Adipose tissue (tissue), 3 donors: Measurements from ENCODE around the gene PBX4. TPM values are rescaled to one million over a fixed set of nuclear protein-coding genes. Genes with fewer than 3 reads are reported as not detected.

ENCODE experiments used
- H3K27ac ChIP-seq: one replicate; pipeline ENCODE4 v1.5.1; 2013; ENCODE audit warnings: low read depth, low read length
- WGBS, 3 donors: extraction: QIAGEN DNeasy Blood & Tissue Kit; methylation state at CpG; one replicate each; pipeline ENCODE4 v1.1.7; 2013; 5-methylcytosine and 5-hydroxymethylcytosine counted together
- polyA plus RNA-seq, 3 donors: library from polyadenylated mRNA; stranded (reverse); fragments of 200-250 nt; gene quantifications; one replicate each; pipeline ENCODE4 v1.2.3, GENCODE V29; 2013
- donor health status: healthy with polysubstance abuse.
- donor health status: Bipolar disorder and iron deficiency.
- donor health status: healthy.

The PBX4 gene
- polyA plus RNA-seq, 3 donors: 0.34 to 1.6 (median 0.86) TPM

DNA sequence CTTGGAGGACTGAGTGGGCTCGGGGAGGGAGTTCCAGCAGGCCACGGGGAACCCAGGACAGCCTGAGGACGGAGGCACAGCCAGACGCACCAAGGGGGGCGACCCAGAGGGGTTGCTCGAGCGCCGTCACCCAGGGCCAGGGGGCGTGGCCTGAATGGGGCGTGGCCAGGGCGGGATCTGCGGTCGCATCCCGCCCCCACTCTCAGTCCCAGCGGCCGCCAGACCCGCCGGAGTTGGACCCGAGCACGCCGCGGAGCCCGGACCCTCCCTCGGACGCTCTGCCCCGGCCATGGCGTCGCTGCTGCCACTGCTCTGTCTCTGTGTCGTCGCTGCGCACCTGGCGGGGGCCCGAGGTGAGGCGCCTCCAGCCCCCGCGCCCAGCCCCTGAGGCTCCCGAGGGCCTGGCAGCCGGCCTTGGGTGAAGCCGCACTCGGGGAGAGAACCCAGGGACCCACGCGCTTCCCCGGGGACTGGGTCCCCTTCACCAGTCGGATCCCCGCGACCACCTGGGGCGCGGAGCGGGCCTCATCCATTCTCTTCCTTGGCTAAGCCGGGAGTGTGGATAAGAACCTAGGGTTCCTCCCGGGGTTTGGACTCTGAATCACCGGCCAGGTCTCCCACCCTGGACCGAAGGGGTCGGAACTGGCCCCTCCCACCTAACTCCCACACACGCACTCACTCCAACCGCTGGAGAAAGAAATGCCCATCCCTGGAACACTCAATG, 80.3 kb downstream of the PBX4 start, which contains the start of gene CILP2:
CILP2 (plus strand) TSS at position 205 of the 724 bp plus-strand sequence; CDS start at position 290, 85 bp downstream.
- H3K27ac ChIP-seq: no peak within 1 kb of the TSS
- WGBS, 3 donors: 3 to 5% (median 3%) methylated on average over 51 to 56 of the region's 56 CpGs

GRCh38 chr19:19537075-19538048, 81.1 kb downstream of the PBX4 start:
- no peak overlapping the region for H3K27ac ChIP-seq
- 30 to 46% (median 36%) methylated on average over 28 to 59 of the region's 59 CpGs for WGBS, 3 donors

DNA sequence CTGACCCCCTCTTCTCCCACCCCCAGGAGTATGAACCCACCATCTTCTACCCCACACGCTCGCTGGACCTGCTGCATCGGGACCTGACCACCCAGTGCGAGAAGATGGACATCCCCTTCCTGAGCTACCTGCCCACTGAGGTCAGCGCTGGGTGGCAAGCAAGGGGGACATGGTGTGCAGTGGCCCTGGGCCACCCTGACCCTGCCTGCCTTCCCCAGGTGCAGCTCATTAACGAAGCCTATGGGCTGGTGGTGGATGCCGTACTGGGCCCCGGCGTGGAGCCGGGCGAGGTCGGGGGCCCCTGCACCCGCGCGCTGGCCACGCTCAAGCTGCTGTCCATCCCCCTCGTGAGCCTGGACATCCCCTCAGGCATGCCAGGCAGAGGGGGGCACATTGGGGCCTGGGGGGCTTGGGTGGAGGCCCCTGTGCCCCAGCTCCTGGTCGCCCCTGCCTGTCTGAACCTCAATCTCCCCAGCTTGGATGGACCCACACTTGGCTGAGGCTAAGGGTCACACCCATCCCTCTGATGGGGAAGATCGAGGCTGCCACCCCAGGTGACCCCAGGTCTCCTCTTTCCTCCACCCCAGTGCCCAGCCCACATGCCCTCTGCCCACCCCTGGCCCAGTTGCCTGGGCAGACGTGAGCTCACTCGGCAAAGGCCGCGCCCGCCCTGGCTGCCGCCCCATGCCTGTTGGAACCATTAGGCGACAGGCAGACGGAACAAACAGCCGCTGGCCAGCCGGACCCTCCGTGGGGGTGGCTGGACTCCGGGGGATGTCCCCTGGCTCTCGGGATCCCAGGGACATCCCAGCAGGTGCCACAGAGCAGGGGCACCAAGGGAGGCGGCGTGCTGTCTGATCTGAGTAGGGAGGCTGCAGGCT, 82.9 kb downstream of the PBX4 start:
- WGBS, 3 donors: 88 to 90% (median 90%) methylated on average over 31 to 34 of the region's 34 CpGs
- no peak overlapping the region for H3K27ac ChIP-seq

- H3K27ac ChIP-seq: no peak overlapping the region
- 69 to 79% (median 78%) methylated on average over 27 of the region's 27 CpGs for WGBS, 3 donors
These were observed 83.8 kb downstream of the PBX4 start for GRCh38 chr19:19534556-19535265.

DNA sequence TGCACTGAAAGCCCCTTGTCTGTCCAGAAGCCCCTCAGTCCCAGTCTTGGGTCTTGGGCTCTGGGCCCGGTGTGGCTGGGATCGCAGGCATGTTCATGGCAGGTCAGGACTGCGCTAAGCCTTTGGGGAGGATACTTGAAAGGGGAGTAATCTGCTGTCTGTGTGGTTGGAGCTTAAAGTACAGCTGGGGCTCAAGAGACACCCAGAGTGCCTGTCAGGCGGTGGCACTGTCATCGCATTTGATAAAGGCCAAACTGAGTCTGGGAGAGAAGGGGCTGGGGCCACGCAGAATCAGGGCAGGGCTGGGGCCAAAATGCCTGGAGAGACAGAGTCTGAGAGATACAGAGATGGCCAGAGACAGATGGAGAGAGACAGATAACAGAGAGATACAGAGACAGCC, 84.6 kb downstream of the PBX4 start:
- H3K27ac ChIP-seq: no peak overlapping the region
- 83 to 91% (median 86%) methylated on average over 6 of the region's 6 CpGs for WGBS, 3 donors

- 65 to 71% (median 69%) methylated on average over 14 of the region's 14 CpGs for WGBS, 3 donors
- no peak overlapping the region for H3K27ac ChIP-seq
These were observed 85.4 kb downstream of the PBX4 start for GRCh38 chr19:19532806-19533701.

DNA sequence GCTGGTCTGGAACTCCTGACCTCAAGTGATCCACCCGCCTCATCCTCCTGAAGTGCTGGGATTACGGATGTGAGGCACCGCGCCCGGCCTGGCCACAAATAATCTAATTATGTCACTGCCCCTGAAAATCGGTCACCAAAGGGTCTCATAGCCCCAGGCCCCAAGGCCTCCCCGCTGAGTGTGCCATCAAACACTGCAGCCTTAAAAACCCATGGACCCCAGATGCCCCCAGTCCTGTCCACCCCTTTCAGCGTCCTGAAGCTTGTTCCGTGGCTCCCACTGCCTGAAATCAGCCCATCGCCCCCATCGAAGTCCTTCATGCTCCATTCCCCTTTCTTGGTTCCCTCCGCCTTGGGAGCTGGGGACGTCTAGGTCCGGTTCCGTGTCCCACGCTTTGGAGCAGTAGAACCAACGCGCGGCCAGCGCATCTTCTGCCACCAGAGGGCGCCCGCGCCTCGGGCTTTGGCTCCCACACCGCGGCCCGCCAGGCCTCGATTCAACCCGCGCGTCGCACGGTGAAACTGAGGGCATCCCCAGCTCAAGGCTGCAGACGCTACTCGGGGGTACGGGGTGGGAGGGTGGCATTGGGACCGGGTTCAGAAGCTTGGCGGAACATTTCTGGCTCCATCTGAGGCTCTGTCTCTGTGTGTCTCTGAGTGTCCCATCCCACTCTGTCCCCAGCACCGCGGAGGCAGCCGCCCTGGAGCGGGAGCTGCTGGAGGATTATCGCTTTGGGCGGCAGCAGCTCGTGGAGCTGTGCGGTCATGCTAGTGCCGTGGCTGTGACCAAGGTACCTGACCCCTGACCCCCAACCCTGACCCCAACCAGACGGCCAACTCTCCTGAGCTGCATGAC, 86.3 kb downstream of the PBX4 start:
- 23 to 27% (median 26%) methylated on average over 48 of the region's 48 CpGs for WGBS, 3 donors
- H3K27ac ChIP-seq: no peak overlapping the region

DNA sequence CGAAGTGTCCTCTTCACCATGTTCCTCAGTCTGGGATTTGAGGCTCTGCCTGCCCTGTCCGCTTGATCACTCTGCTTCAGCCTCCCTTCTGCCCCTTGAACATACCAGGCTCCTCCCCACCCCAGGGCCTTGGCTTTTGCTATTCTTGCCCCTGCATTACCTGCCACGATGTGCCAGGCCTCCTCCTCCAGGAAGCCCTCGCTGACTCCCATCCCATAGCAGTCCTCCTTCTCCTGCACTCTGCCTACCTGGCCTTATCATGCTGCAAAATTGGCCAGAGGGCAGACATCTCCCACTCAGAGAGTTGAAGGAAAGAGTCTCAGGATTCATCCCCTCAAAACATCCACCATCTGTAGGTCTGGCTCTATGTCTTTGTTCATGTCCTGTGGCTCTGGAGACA, 87.6 kb downstream of the PBX4 start:
- 75 to 90% (median 83%) methylated on average over 4 of the region's 4 CpGs for WGBS, 3 donors
- no peak overlapping the region for H3K27ac ChIP-seq

GRCh38 chr19:19530423-19530804, 88.1 kb downstream of the PBX4 start:
- no peak overlapping the region for H3K27ac ChIP-seq
- WGBS, 3 donors: 50 to 62% (median 58%) methylated on average over 9 of the region's 9 CpGs

DNA sequence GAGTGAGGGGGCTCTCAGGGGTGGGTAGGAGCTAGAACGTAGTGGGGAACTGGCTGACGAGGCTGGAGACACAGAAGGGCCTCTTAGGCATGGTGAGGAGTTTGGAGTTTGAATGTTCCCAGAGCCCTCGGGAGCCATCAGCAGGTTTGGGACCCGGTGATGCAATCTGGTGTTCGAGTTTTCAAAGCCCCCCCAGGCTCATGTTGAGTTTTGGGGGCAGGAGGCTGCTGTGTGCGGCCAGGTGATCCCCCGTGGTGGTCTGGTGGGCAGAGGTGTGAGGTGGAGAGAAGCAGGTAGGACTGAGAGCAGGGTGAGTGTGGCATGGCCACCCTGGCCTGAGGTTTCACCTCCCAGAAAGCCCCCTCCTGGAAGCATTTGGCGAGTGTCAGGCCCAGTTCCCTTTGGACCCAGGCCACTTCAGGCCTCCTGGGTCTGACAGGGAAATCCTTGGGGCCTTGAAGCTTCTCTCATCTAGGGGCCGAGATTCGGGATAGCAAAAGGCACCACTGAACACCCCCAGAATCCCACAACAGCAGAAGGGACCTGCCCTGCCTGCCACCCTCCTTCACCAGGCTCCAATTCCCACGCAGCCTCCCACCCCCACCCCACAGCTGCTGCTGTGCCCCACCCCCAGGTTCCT, 88.6 kb downstream of the PBX4 start:
- no peak overlapping the region for H3K27ac ChIP-seq
- WGBS, 3 donors: 72 to 77% (median 74%) methylated on average over 11 of the region's 11 CpGs

GRCh38 chr19:19528721-19529490, 89.6 kb downstream of the PBX4 start, which contains the start of gene YJEFN3:
Gene YJEFN3, plus strand, starts transcription at chr19:19528911. Its CDS starts 22 bp downstream, at chr19:19528933.
- WGBS, 3 donors: 70 to 74% (median 71%) methylated on average over 47 to 50 of the region's 50 CpGs
- no peak within 1 kb of the TSS for H3K27ac ChIP-seq

GRCh38 chr19:19527674-19528625, 90.5 kb downstream of the PBX4 start:
- no peak overlapping the region for H3K27ac ChIP-seq
- 90 to 95% (median 95%) methylated on average over 26 to 27 of the region's 27 CpGs for WGBS, 3 donors

GRCh38 chr19:19527371-19527656, 91.2 kb downstream of the PBX4 start:
- 90 to 98% (median 94%) methylated on average over 9 of the region's 9 CpGs for WGBS, 3 donors
- H3K27ac ChIP-seq: no peak overlapping the region
